NK-92 (cell line): ENCODE measurements around the gene HIVEP3.

Source experiments
- DNase-seq: peaks from one replicate; lab custom pipeline; 2025; ENCODE audit not compliant: unreplicated experiment; lab: John Stamatoyannopoulos, UW

Gene HIVEP3

GRCh38 chr1:41641475-41641814, 277.3 kb downstream of the HIVEP3 start:
- DNase-seq, result no peak

DNA sequence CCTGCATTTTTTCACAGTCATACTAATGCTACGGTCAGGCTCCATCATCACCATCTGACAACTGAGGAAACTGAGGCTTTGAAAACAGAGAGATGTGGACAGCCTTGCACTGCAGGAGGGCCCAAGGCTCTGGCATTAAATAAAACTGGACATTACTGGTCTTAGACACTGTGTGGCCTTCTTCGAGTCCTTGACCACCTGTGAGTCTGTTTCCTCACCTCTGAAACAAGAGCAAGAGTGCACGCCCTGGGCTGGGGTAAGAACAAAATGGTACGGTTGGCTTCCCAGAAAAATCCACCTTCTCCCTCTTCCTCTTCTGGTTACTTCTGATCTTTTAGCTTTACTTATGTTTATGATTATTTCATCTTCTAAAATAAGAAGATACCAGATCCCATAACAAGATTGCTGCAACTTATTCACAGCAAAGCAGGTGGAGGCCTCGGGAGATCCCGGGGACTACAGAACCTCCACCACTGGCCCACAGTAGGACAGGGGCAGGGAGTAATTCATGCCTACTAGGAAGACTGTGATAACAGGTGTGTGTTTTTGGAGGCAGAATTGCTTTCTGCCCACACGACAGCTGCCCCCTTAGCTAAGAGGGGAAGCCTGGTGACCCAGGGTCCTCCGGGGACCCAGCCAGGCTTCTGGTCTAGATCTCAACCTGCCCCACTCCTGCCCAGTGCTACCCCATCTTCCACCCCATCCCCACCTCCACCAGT, 277.8 kb downstream of the HIVEP3 start:
- DNase-seq, result no peak

DNA sequence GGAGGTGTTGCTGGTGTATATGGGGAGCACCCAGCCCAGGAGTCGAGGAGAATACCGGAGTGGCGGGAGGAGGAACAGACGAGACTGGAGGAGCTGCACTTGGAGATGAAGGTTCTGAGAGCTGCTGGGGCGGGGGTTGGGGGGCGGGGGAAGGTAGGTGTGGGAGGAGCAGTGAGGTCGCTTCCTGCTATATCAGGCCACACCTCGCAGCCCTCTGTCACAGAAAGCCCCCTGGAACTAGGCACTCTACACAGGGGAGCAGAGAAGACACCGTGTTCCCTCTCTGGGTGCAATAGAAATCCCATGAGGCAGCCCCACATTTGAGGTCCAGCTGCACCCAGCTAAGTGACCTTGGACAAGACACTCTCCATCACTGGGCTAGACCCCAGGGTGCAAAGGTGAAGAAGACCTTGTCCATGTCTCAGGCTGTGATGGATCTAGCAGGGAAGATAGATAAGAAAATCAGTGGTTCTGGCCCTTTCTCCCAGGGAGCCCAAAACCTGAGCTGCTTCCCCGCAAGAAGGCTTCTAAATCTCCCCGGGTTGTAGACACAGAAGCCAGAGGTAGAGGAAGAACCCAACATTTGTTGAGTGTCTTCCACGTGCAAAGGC, 278.5 kb downstream of the HIVEP3 start:
- no peak for DNase-seq

DNA sequence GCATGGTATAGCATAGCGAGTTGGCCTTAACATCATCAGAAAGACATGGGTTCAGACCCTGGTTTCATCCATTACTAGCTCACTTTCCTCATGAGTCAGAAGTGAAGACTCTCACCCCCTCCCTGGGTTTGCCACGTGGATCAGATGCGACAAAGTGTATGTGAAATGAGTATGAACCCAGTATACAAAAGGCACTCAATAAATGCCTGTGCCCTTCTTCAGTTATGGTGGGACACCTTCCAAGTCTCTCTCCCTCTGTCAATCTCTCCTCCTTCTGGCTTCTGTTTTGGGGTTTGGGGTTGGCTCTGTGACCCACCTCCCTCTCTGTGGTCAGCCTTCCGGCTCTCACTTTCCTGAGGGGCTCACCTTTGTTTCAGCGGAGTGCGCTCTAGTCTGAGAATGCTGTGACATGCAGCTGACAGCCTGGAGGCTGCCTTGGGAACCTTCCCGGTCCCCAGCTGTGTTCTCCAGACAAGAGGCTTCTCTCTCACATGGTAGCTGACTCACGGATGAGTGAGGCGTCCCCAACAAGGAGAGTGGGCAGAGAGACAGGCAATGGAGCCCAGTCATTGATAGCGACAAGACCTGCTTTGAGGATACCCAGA, 279.3 kb downstream of the HIVEP3 start:
- no peak for DNase-seq

DNA sequence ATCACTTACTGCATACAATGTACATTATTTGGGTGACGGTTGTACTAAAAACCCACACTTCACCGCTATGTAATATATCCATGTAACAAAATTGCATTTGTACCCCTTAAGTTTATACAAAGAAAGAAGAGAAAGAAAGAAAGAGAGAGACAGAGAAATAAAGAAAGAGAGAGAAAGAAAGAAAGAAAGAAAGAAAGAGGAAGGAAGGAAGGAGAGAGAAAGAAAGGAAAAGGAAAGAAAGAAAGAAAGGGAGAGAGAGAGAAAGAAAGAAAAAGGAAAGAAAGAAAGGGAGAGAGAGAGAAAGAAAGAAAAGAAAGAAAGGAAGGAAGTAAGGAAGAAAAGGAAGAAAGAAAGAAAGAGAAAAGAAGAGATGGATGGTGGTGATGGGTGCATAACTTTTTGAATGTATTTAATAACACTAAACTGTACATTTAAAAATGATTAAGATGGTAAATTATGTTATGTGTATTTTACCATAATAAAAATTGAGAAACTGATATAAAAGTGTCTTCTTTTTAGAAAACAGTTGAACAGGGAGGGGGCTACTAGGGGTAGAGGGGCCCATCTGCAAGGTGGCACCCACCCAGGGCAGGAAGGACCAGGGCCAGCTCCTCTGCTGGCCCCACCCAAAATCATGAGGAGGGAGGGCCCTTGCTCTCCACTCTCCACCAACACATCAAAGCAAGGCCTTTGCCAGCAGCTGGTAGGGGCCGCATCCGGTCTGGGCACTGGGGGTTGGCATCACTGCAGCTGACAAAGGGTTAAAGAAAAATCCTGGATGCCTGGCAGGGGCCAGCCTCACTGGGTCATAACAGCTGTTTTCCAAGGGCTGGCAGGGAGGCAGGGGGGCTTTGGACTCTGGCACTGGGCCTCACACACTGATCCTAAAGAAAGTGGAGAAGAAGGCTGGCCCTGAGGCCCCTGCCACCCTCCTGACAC, 280.4 kb downstream of the HIVEP3 start:
- no peak for DNase-seq

DNA sequence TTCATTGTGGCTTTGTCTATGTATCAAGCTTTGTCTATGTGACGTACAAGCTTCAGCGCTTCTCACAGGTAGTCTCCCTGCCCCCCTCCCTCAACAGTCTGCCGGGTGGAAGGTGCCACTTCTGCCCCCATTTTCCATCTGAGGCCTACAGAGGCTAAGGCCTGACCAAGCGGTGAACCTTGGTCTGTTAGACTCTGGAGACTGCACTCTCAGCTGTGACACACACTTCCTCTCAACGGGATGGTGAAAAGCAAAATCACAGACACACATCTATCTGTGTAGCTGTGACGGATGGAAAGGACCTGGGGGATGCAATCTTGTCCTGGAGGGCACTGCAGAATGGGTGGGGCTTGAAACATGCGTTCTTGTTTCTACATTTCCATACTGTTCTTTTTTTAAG, 281.4 kb downstream of the HIVEP3 start:
- no peak for DNase-seq

- DNase-seq, result no peak
Observed at GRCh38 chr1:41633764-41634163, 285.0 kb downstream of the HIVEP3 start.

- DNase-seq, result no peak
Observed at GRCh38 chr1:41632781-41633575, 285.7 kb downstream of the HIVEP3 start.

GRCh38 chr1:41631971-41632370, 286.8 kb downstream of the HIVEP3 start:
- no peak for DNase-seq

DNA sequence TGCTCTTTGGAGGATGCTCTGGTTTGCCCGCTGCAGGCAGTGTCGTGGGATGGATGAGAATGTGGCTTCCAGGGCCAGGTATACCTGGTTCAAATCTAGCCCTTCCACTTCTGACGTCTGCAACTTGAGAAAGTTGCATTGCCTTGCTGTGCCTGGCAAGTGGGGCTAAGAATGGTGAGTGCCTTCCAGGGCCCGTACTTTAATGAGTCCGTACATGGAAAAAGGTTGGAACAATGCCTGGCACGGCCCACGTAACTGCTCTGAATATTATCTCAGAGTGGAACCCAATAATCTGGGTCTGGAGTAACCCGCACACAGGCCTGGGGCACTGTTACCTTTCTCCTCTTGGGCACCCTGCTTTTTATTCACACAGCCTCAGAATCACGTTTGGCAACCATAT, 287.6 kb downstream of the HIVEP3 start:
- no peak for DNase-seq

DNA sequence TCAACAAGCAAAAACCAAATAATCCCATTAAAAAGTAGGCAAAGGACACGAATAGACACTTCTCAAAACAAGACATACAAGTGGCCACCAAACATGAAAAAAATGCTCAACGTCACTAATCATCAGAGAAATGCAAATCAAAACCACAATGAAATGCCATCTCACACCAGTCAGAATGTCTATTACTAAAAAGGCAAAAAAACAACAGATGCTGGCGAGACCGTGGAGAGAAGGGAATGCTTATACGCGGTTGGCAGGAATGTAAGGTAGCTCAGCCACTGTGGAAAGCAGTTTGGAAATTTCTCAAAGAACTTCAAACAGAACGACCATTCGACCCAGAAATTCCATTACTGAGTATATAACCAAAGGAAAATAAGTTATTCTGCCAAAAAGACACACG, 289.2 kb downstream of the HIVEP3 start:
- no peak for DNase-seq

- no peak for DNase-seq
Observed at GRCh38 chr1:41629141-41629540, 289.6 kb downstream of the HIVEP3 start.

GRCh38 chr1:41627491-41628280, 291.0 kb downstream of the HIVEP3 start:
- no peak for DNase-seq

- DNase-seq, result no peak
Observed at GRCh38 chr1:41626616-41627375, 291.9 kb downstream of the HIVEP3 start.

- no peak for DNase-seq
Observed at GRCh38 chr1:41626146-41626545, 292.6 kb downstream of the HIVEP3 start.

GRCh38 chr1:41623736-41624135, 295.0 kb downstream of the HIVEP3 start:
- DNase-seq, result no peak

GRCh38 chr1:41622859-41623732, 295.6 kb downstream of the HIVEP3 start:
- no peak for DNase-seq

- DNase-seq, result no peak
Observed at GRCh38 chr1:41622402-41622801, 296.3 kb downstream of the HIVEP3 start.
